Measurements from ENCODE around the gene CADM2.

GRCh38 chr3:85846940-85847339 lies 888.2 kb downstream of the CADM2 start:
- TF ChIP-seq EZH2 (IDR thresholded peaks at IDR 0.05; ENCODE audit: insufficient read depth, poor library complexity, severe bottlenecking) (no peak), EZH2phosphoT487 (IDR thresholded peaks at IDR 0.05; ENCODE audit: insufficient read depth, low read depth) (no peak)
